ENCODE measurements around the gene PRADC1. TPM values are rescaled to one million over a fixed set of nuclear protein-coding genes. Genes with fewer than 3 reads are reported as not detected.

Gene PRADC1
- total RNA-seq, 1 donor from 2014 or later: 77.0 TPM

GRCh38 chr2:73268830-73269685 lies 36.0 kb upstream of the PRADC1 start:
- TF ChIP-seq CTCF (IDR thresholded peaks at IDR 0.05): no peak
- peaks cover 3 to 6% of the 10 kb centered on the region in 2 donors for H3K4me1 ChIP-seq
- no peak for DNase-seq (ENCODE audit: low spot score in 2 of 2)
- no peaks in the 10 kb centered on the region for H3K9me3 ChIP-seq
- H3K27me3 ChIP-seq: peaks cover 4% of the 10 kb centered on the region
- no peak overlapping the region for H3K27ac ChIP-seq
- intact Hi-C loops (cut with DNase I): no loop called here
- no peaks in the 10 kb centered on the region for H3K36me3 ChIP-seq
- peak overlapping the region; percentile 27 to 49 for H3K4me3 ChIP-seq

GRCh38 chr2:73268366-73268829 lies 35.4 kb upstream of the PRADC1 start:
- intact Hi-C loops (cut with DNase I): no loop called here
- no peaks in the 10 kb centered on the region for H3K9me3 ChIP-seq
- peak overlapping the region; percentile 27 to 49 for H3K4me3 ChIP-seq
- no peak for DNase-seq (ENCODE audit: low spot score in 2 of 2)
- H3K36me3 ChIP-seq: no peaks in the 10 kb centered on the region
- peaks cover 4% of the 10 kb centered on the region for H3K27me3 ChIP-seq
- H3K27ac ChIP-seq: no peak overlapping the region
- no peak for TF ChIP-seq CTCF (IDR thresholded peaks at IDR 0.05)
- peaks cover 3 to 6% of the 10 kb centered on the region in 2 donors for H3K4me1 ChIP-seq

- intact Hi-C loops (cut with DNase I): no loop called here
- peaks cover 3 to 6% of the 10 kb centered on the region in 2 donors for H3K4me1 ChIP-seq
- H3K36me3 ChIP-seq: no peaks in the 10 kb centered on the region
- no peak overlapping the region for H3K27ac ChIP-seq
- H3K4me3 ChIP-seq: no peak overlapping the region
- H3K27me3 ChIP-seq: peaks cover 4% of the 10 kb centered on the region
- no peaks in the 10 kb centered on the region for H3K9me3 ChIP-seq
- DNase-seq (ENCODE audit: low spot score in 2 of 2): no peak
- no peak for TF ChIP-seq CTCF (IDR thresholded peaks at IDR 0.05)
These were observed 34.0 kb upstream of the PRADC1 start for GRCh38 chr2:73267008-73267407.

GRCh38 chr2:73266061-73266901 lies 33.2 kb upstream of the PRADC1 start:
- no peaks in the 10 kb centered on the region for H3K36me3 ChIP-seq
- no peak overlapping the region for H3K27ac ChIP-seq
- intact Hi-C loops (cut with DNase I): no loop called here
- no peak for TF ChIP-seq CTCF (IDR thresholded peaks at IDR 0.05)
- H3K9me3 ChIP-seq: no peaks in the 10 kb centered on the region
- DNase-seq (ENCODE audit: low spot score in 2 of 2): no peak
- H3K4me1 ChIP-seq: peaks cover 3 to 6% of the 10 kb centered on the region in 2 donors
- H3K27me3 ChIP-seq: peaks cover 4% of the 10 kb centered on the region
- no peak overlapping the region for H3K4me3 ChIP-seq

GRCh38 chr2:73265298-73266060 lies 32.4 kb upstream of the PRADC1 start:
- TF ChIP-seq CTCF (IDR thresholded peaks at IDR 0.05): no peak
- DNase-seq (ENCODE audit: low spot score in 2 of 2): no peak
- Histone ChIP-seq H3K27me3 (peaks cover 4% of the 10 kb centered on the region), H3K9me3 (no peaks in the 10 kb centered on the region), H3K36me3 (no peaks in the 10 kb centered on the region), H3K4me1 (peaks cover 3 to 6% of the 10 kb centered on the region in 2 donors), H3K4me3 (no peak overlapping the region), H3K27ac (no peak overlapping the region)
- intact Hi-C loops (cut with DNase I): no loop called here
